ENCODE measurements around the gene RCOR2.

DNA sequence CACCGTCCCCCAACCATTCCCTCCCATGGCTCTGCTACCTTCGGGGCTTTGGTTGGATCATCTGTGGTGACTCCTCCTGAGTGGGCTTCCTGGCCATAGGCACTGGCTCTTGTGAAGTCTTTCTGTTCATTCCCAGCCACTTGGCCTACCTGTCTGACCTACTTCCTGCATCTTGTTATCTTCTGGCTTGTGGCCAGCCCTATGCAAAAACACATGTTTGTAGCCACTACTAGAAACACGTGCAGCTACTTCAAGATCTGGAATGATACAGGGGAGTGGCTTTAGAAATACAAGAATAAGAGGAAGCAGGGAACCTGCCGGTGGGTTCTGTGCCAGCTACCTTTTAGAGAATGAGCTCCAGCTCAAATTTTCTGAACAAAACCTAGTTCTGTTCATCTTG, 20.9 kb downstream of the RCOR2 start:
- TF ChIP-seq CTCF (conservative IDR thresholded peaks at IDR 0.05; ENCODE audit: low read length) = no peak
- no peak for TF ChIP-seq EZH2phosphoT487 (IDR thresholded peaks at IDR 0.05; ENCODE audit: borderline replicate concordance, low read depth, low read length)
